Naive thymus-derived CD4-positive, alpha-beta T cell (primary cell): ENCODE data around the gene ABCB9. TPM values are rescaled to one million over a fixed set of nuclear protein-coding genes. Genes with fewer than 3 reads are reported as not detected.

ENCODE experiments used
- ATAC-seq: fragments of 150-1000 bp; cut with Tn5 transposase; 2 replicates; pipeline ENCODE4 v1.10.0; 2021; ENCODE audit warnings: mild to moderate bottlenecking, moderate library complexity
- CTCF ChIA-PET: fragments of 350-600 bp; sonication (Branson Sonifier 250); formaldehyde crosslinking; loops from one replicate; lab custom pipeline; 2021; ENCODE audit warnings: antibody characterized with exemption; lab: Charles Lee
- POLR2A ChIA-PET: fragments of 350-600 bp; sonication (Branson Sonifier 250); formaldehyde crosslinking; loops from one replicate; lab custom pipeline; 2021; ENCODE audit warnings: antibody characterized with exemption, inconsistent platforms; lab: Charles Lee
- DNase-seq, 9 donors: peaks; one replicate each; pipeline versions ENCODE4 v3.0.0 to v3.0.0-alpha.2; 2020 to 2022; ENCODE audit warnings: mixed read lengths in 1 of 9
- H3K27ac ChIP-seq: one replicate; pipeline ENCODE4 v1.7.0; 2013; ENCODE audit warnings: mild to moderate bottlenecking, low read depth, low read length, moderate library complexity
- H3K27me3 ChIP-seq, 2 donors: one replicate each; pipeline ENCODE4 v1.7.0; 2013; ENCODE audit warnings: low read length in 2 of 2, mild to moderate bottlenecking in 2 of 2, moderate library complexity in 2 of 2; ENCODE audit not compliant: control insufficient read depth in 2 of 2, insufficient read depth in 2 of 2
- H3K36me3 ChIP-seq, 3 experiments: 1 replicate in 2 of 3; 2 replicates in 1 of 3; pipeline ENCODE4 v1.7.0; 2013; ENCODE audit warnings: low read length in 3 of 3, mild to moderate bottlenecking in 3 of 3, moderate library complexity in 1 of 3; ENCODE audit not compliant: insufficient read depth in 3 of 3, control insufficient read depth in 2 of 3
- H3K4me1 ChIP-seq, 2 donors: one replicate each; pipeline ENCODE4 v1.7.0; 2013; ENCODE audit warnings: low read length in 2 of 2, mild to moderate bottlenecking in 2 of 2, moderate library complexity in 1 of 2; ENCODE audit not compliant: control insufficient read depth in 2 of 2, insufficient read depth in 2 of 2
- H3K4me3 ChIP-seq: 2 replicates; pipeline ENCODE4 v1.7.0; 2013; ENCODE audit warnings: mild to moderate bottlenecking, low read length
- H3K9me3 ChIP-seq, 3 experiments: 1 replicate in 2 of 3; 2 replicates in 1 of 3; pipeline ENCODE4 v1.7.0; 2013; ENCODE audit warnings: low read length in 3 of 3; ENCODE audit not compliant: control insufficient read depth in 2 of 3
- H3K27ac Mint-ChIP-seq, 9 donors: one replicate each; pipeline ENCODE4 v1.8.0; 2020 to 2022; ENCODE audit warnings: mixed read lengths in 9 of 9, mild to moderate bottlenecking in 8 of 9, moderate library complexity in 5 of 9, inconsistent platforms in 2 of 9
- H3K27me3 Mint-ChIP-seq, 5 donors: one replicate each; pipeline ENCODE4 v1.8.0; 2021 to 2022; ENCODE audit warnings: mixed read lengths in 5 of 5, mild to moderate bottlenecking in 1 of 5
- H3K36me3 Mint-ChIP-seq, 5 donors: one replicate each; pipeline ENCODE4 v1.8.0; 2020 to 2022; ENCODE audit warnings: mixed read lengths in 5 of 5, mild to moderate bottlenecking in 3 of 5, inconsistent platforms in 1 of 5
- H3K4me1 Mint-ChIP-seq, 7 donors: one replicate each; pipeline ENCODE4 v1.8.0; 2020 to 2022; ENCODE audit warnings: mixed read lengths in 7 of 7, mild to moderate bottlenecking in 3 of 7, inconsistent platforms in 1 of 7
- H3K4me3 Mint-ChIP-seq, 10 donors: one replicate each; pipeline ENCODE4 v1.8.0; 2020 to 2022; ENCODE audit warnings: mild to moderate bottlenecking in 10 of 10, mixed read lengths in 10 of 10, moderate library complexity in 6 of 10, inconsistent platforms in 2 of 10
- H3K9me3 Mint-ChIP-seq, 11 donors: one replicate each; pipeline ENCODE4 v1.8.0; 2020 to 2022; ENCODE audit warnings: mixed read lengths in 11 of 11, mild to moderate bottlenecking in 4 of 11, inconsistent platforms in 1 of 11, moderate library complexity in 1 of 11
- intact Hi-C, 2 donors: fragments of 100-400 bp; cut with micrococcal nuclease; formaldehyde crosslinking; loops; one replicate each; pipeline ENCODE4 v1.15.1; 2023
- polyA plus RNA-seq, 2 donors: library from polyadenylated mRNA; unstranded; fragments of 300-500 nt; fragmentation: Illumina TruSeq; gene quantifications; one replicate each; pipeline ENCODE4 v1.2.3, GENCODE V29; 2021
- total RNA-seq, 6 experiments: library from RNA in 5 of 6; stranded (reverse) in 5 of 6; gene quantifications; 1 replicate in 5 of 6; 2 replicates in 1 of 6; pipeline ENCODE4 v1.2.3 and lab custom pipeline; 2021 to 2026

Gene ABCB9
- total and polyA plus RNA-seq, 7 experiments from 2014 or later, result 0.74 to 8.9 (median 6.9) TPM

DNA sequence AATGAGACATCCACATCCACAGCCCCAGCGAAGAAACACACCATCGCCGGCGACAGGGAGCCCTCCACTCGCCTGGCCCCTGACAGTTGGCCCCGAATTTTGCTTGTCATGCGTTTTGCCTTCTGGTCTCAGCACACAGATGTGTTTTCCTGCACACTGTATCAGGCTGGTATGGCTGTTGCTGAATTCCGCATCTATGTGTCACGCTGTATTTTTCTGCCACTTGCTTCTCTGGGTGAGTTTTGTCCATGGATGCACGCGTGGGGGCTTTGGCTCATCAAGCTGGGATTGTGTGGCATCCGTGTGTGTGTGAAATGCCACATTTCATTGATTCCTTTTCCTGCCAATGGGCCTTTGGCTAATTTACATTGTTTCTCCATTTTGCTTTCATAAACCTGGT lies 40.7 kb upstream of the ABCB9 start:
- no peaks in the 10 kb centered on the region for H3K27me3 ChIP-seq
- ChIA-PET POLR2A (no interaction called here), CTCF (interaction anchor here (1.4 to 1.5 kb wide), 2 partner anchors 12 to 231 kb away, joined by 3 read pairs; no protein-coding TSS in a partner anchor)
- H3K36me3 Mint-ChIP-seq, result peaks cover 0 to 24% (median 4%) of the 10 kb centered on the region in 5 donors
- intact Hi-C loops, result no loop called here
- no peaks in the 10 kb centered on the region for H3K9me3 ChIP-seq
- H3K27ac Mint-ChIP-seq, result peak overlapping the region in 2 of 9 donors; percentile 17 to 57
- peaks cover 0 to 3% (median 0%) of the 10 kb centered on the region in 11 donors for H3K9me3 Mint-ChIP-seq
- no peak overlapping the region for H3K4me3 ChIP-seq
- H3K4me3 Mint-ChIP-seq, result no peak overlapping the region
- no peak for ATAC-seq
- H3K27me3 Mint-ChIP-seq, result no peaks in the 10 kb centered on the region
- H3K27ac ChIP-seq, result no peak overlapping the region
- peaks cover 0 to 74% (median 0%) of the 10 kb centered on the region in 3 experiments for H3K36me3 ChIP-seq
- DNase-seq, result no peak
- no peaks in the 10 kb centered on the region for H3K4me1 Mint-ChIP-seq
- H3K4me1 ChIP-seq, result no peaks in the 10 kb centered on the region

DNA sequence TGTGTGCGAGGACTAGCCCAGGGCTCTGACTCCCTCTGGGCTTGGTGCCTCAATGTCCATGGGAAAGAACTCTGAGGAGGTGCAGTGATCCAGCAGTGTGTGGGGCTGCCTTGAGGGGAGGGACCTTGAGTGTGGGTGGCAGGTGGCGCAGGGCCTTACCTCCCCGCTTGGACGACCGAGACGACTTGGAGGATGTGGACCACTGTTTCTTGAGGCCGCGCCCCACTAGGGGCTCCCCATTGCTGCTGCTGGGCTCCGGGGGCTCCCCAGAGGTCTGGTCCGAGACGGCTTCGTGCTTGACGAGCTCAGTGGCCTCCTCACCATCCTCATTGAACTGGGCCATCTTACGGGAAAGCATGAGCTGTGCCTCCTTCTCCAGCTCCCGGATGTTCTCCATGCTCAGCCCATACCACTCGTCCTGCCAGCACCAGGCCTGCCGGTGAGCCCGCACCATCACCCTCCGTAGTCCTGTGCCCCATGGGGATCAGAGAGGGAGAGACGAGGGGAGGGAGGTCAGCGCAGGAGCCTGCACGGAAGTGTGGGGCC lies 38.9 kb upstream of the ABCB9 start:
- Mint-ChIP-seq H3K27ac (no peak overlapping the region), H3K36me3 (peaks cover 0 to 26% (median 4%) of the 10 kb centered on the region in 5 donors), H3K4me3 (no peak overlapping the region), H3K9me3 (peaks cover 0 to 3% (median 0%) of the 10 kb centered on the region in 11 donors), H3K4me1 (no peaks in the 10 kb centered on the region), H3K27me3 (no peaks in the 10 kb centered on the region)
- ChIA-PET CTCF (interaction anchor here (1.5 kb wide), 1 partner anchor 13 kb away, joined by 3 read pairs; no protein-coding TSS in a partner anchor), POLR2A (no interaction called here)
- Histone ChIP-seq H3K4me3 (no peak overlapping the region), H3K27ac (no peak overlapping the region), H3K36me3 (peaks cover 0 to 74% (median 0%) of the 10 kb centered on the region in 3 experiments), H3K27me3 (no peaks in the 10 kb centered on the region), H3K9me3 (no peaks in the 10 kb centered on the region), H3K4me1 (no peaks in the 10 kb centered on the region)
- DNase-seq (no peak), ATAC-seq (no peak)
- intact Hi-C loops, result no loop called here

DNA sequence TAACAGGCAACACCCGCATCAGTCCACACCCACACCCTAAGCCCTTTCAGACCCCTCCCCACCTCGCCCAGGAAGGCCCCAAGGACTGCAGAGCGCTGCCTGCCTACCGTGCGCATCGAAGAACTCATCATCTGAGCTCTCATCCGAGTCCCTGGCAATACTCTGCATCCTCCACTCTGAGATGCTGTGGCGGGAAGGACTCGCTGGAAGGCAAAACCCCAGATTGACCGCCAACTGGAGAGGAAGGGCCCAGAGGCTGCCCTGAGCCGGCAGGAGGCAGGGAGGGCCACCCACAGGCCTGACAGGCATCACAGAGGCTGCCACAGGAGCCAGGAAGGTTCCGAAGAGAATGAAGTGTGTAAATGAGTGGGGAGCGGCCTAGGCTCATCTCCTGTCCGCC lies 38.0 kb upstream of the ABCB9 start:
- no peaks in the 10 kb centered on the region for H3K27me3 Mint-ChIP-seq
- no peak overlapping the region for H3K27ac ChIP-seq
- H3K27me3 ChIP-seq, result no peaks in the 10 kb centered on the region
- H3K36me3 ChIP-seq, result peaks cover 0 to 74% (median 0%) of the 10 kb centered on the region in 3 experiments
- H3K4me3 Mint-ChIP-seq, result no peak overlapping the region
- ChIA-PET POLR2A (no interaction called here), CTCF (no interaction called here)
- intact Hi-C loops, result no loop called here
- no peak overlapping the region for H3K4me3 ChIP-seq
- ATAC-seq, result no peak
- no peak for DNase-seq
- H3K27ac Mint-ChIP-seq, result no peak overlapping the region
- H3K4me1 Mint-ChIP-seq, result no peaks in the 10 kb centered on the region
- H3K9me3 ChIP-seq, result no peaks in the 10 kb centered on the region
- H3K4me1 ChIP-seq, result no peaks in the 10 kb centered on the region
- H3K36me3 Mint-ChIP-seq, result peaks cover 0 to 22% (median 4%) of the 10 kb centered on the region in 5 donors
- H3K9me3 Mint-ChIP-seq, result peaks cover 0 to 3% (median 0%) of the 10 kb centered on the region in 11 donors

DNA sequence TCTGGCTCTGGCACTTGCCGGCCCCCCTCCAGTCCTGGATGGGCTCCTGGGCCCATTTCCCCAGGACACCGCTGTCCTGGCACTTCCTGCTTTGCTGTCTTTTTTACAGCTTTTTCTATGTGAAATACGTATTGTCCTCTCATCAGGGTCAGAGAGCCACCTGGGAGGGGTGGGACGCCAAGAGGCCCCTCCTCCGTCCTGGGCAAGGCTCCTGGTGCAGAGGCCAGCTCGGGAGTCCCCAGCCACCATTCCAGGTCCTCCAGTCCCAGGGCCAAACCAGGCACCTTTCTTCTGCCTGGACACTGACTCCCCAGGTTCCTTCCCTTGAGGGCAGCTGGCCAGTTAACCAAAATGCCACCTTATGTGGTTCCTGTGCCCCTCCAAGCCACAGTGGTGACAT lies 37.0 kb upstream of the ABCB9 start:
- H3K9me3 ChIP-seq, result no peaks in the 10 kb centered on the region
- H3K27ac Mint-ChIP-seq, result peak overlapping the region in 3 of 9 donors; percentile 56 to 74 (median 73)
- no peak overlapping the region for H3K27ac ChIP-seq
- peaks cover 0 to 19% (median 4%) of the 10 kb centered on the region in 5 donors for H3K36me3 Mint-ChIP-seq
- POLR2A ChIA-PET, result interaction anchor here (1.0 kb wide), 1 partner anchor 23 kb away, joined by 3 read pairs; the partner anchor contains the start of gene ARL6IP4
- H3K36me3 ChIP-seq, result peaks cover 0 to 71% (median 0%) of the 10 kb centered on the region in 3 experiments
- no peak overlapping the region for H3K4me3 ChIP-seq
- H3K27me3 ChIP-seq, result no peaks in the 10 kb centered on the region
- H3K27me3 Mint-ChIP-seq, result no peaks in the 10 kb centered on the region
- no peaks in the 10 kb centered on the region for H3K4me1 Mint-ChIP-seq
- no peak overlapping the region for H3K4me3 Mint-ChIP-seq
- CTCF ChIA-PET, result no interaction called here
- DNase-seq (no peak), ATAC-seq (no peak)
- intact Hi-C loops, result no loop called here
- peaks cover 0 to 3% (median 0%) of the 10 kb centered on the region in 11 donors for H3K9me3 Mint-ChIP-seq
- H3K4me1 ChIP-seq, result no peaks in the 10 kb centered on the region

DNA sequence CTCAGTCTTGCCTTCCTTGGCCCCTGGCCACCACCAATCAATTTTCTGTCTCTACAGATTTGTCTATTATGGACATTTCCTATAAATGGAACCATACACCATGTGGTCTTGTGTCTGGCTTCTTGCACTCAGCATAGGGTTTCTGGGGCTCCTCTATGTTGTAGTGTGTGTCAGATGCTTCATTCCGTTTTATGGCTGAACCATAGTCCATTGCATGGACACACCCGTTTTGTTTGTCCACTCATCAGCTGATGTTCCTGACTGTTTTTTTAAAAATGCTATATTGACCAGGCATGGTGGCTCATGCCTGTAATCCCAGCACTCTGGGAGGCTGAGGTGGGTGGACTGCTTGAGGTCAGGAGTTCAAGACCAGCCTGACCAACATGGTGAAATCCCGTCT lies 35.2 kb upstream of the ABCB9 start:
- Mint-ChIP-seq H3K4me3 (no peak overlapping the region), H3K27me3 (no peaks in the 10 kb centered on the region), H3K36me3 (peaks cover 0 to 15% (median 4%) of the 10 kb centered on the region in 5 donors), H3K27ac (peak overlapping the region in 1 of 9 donors; percentile 48), H3K9me3 (peaks cover 0 to 3% (median 0%) of the 10 kb centered on the region in 11 donors), H3K4me1 (no peaks in the 10 kb centered on the region)
- DNase-seq (no peak), ATAC-seq (no peak)
- no peaks in the 10 kb centered on the region for H3K27me3 ChIP-seq
- no peak overlapping the region for H3K27ac ChIP-seq
- no peaks in the 10 kb centered on the region for H3K4me1 ChIP-seq
- ChIA-PET CTCF (no interaction called here), POLR2A (no interaction called here)
- intact Hi-C loops, result no loop called here
- peaks cover 0 to 73% (median 6%) of the 10 kb centered on the region in 3 experiments for H3K36me3 ChIP-seq
- H3K9me3 ChIP-seq, result no peaks in the 10 kb centered on the region
- no peak overlapping the region for H3K4me3 ChIP-seq

DNA sequence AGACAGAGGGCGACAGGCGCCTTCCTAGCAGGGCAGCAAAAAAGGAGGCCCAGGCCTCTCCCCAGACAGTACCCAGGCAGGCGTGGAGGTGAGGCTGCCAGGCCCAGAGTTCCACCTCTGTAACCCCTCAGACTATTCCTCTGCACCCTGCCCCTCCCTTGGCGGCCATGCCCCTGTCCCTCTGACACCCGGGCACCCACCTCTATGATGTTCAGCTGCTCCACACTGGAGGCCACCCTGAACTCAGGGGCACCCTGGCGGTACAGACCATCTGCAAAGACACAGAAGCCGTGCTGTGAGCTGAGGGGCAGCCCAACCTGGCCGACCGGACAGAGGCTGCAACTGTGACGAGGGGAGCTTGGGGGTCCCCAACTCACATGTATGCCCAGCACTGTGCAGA lies 34.3 kb upstream of the ABCB9 start:
- intact Hi-C loops, result no loop called here
- Histone ChIP-seq H3K4me1 (no peaks in the 10 kb centered on the region), H3K27ac (no peak overlapping the region), H3K36me3 (peaks cover 0 to 81% (median 6%) of the 10 kb centered on the region in 3 experiments), H3K4me3 (no peak overlapping the region), H3K27me3 (no peaks in the 10 kb centered on the region), H3K9me3 (no peaks in the 10 kb centered on the region)
- Mint-ChIP-seq H3K9me3 (peaks cover 0 to 3% (median 0%) of the 10 kb centered on the region in 11 donors), H3K4me1 (no peaks in the 10 kb centered on the region), H3K4me3 (no peak overlapping the region), H3K27me3 (no peaks in the 10 kb centered on the region), H3K27ac (peak overlapping the region in 1 of 9 donors; percentile 25), H3K36me3 (peaks cover 0 to 15% (median 4%) of the 10 kb centered on the region in 5 donors)
- DNase-seq, result no peak
- POLR2A ChIA-PET, result no interaction called here
- ATAC-seq, result no peak
- CTCF ChIA-PET, result interaction anchor here (0.6 kb wide), 1 partner anchor 195 kb away, joined by 3 read pairs; no protein-coding TSS in a partner anchor
